Uterus (tissue), 2 donors: ENCODE measurements around the gene NLE1.

Source experiments
- CTCF ChIP-seq, 4 experiments: fragments of 200-600 bp in 2 of 4; fragments of 450-650 bp in 2 of 4; sonication (generic) in 2 of 4; IDR thresholded peaks; one replicate each; pipeline ENCODE4 v1.5.1; 2016 to 2019; ENCODE audit warnings: antibody characterized with exemption in 4 of 4, mild to moderate bottlenecking in 2 of 4, moderate library complexity in 1 of 4
- POLR2A ChIP-seq, 2 donors: fragments of 450-650 bp; IDR thresholded peaks; one replicate each; pipeline ENCODE4 v1.6.1; 2016; ENCODE audit warnings: antibody characterized with exemption in 2 of 2, mild to moderate bottlenecking in 1 of 2, moderate library complexity in 1 of 2

DNA sequence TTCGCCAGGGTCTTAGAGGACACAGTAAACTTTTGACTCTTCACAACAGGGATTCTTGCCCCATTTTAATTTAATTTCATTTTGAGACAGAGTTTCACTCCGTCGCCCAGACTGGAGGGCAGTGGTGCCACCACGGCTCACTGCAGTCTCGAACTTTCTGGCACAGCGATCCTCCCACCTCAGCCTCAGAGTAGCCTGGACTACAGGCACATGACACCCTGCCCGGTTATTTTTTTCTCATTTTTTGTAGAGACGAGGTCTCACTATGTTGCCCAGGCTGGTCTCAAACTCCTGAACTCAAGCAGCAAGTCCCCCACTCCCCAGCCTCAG lies 329 bp upstream of the NLE1 start:
- TF ChIP-seq CTCF (IDR thresholded peaks at IDR 0.05): no peak
- no peak for TF ChIP-seq POLR2A (IDR thresholded peaks at IDR 0.05)
